Ovary (tissue), 3 donors: Measurements from ENCODE around the gene PHACTR3.

ENCODE experiments used
- CTCF ChIP-seq, 3 donors: fragments of 450-650 bp in 2 of 3; fragments of 200-600 bp in 1 of 3; IDR thresholded peaks; one replicate each; pipeline versions ENCODE4 v1.5.1 to v1.8.0; 2016 to 2022; ENCODE audit warnings: antibody characterized with exemption in 3 of 3, mild to moderate bottlenecking in 1 of 3
- EP300 ChIP-seq: sonication (generic); formaldehyde crosslinking; IDR thresholded peaks from one replicate; pipeline ENCODE4 v1.6.1; 2017; ENCODE audit warnings: antibody characterized with exemption
- POLR2A ChIP-seq: fragments of 450-650 bp; IDR thresholded peaks from one replicate; pipeline ENCODE4 v1.6.1; 2017; ENCODE audit warnings: antibody characterized with exemption, mild to moderate bottlenecking, moderate library complexity
- donor health status: DM: no; HTN: no; CAD: no.

- TF ChIP-seq CTCF (IDR thresholded peaks at IDR 0.05) = no peak
- TF ChIP-seq POLR2A = no peak
- no peak for TF ChIP-seq EP300
Observed at GRCh38 chr20:59662856-59663512, 58.6 kb downstream of the PHACTR3 start.
